HG03378 (cell line): ENCODE measurements around the gene ELF1.
"Not testable (repeated sequence)": the region's sequence is repeated elsewhere in the genome, so short reads cannot be mapped to it uniquely, and the experiment has no call there.

Experiments
- ATAC-seq: cut with Tn5 transposase; IDR thresholded peaks from one replicate; pipeline ENCODE4 v1.9.1; 2021; ENCODE audit warnings: mild to moderate bottlenecking, moderate library complexity; ENCODE audit not compliant: unreplicated experiment

The ELF1 gene

GRCh38 chr13:41042419-41042818 is 23.3 kb upstream of the ELF1 start:
- not testable (repeated sequence) for ATAC-seq

GRCh38 chr13:41040584-41041334 is 21.6 kb upstream of the ELF1 start:
- no peak for ATAC-seq

GRCh38 chr13:41039746-41040145 is 20.6 kb upstream of the ELF1 start:
- ATAC-seq: no peak

GRCh38 chr13:41036557-41036956 is 17.4 kb upstream of the ELF1 start:
- not testable (repeated sequence) for ATAC-seq

GRCh38 chr13:41034881-41035280 is 15.8 kb upstream of the ELF1 start:
- ATAC-seq: no peak

GRCh38 chr13:41034382-41034781 is 15.3 kb upstream of the ELF1 start:
- no peak for ATAC-seq

GRCh38 chr13:41032691-41033376 is 13.7 kb upstream of the ELF1 start:
- no peak for ATAC-seq

- ATAC-seq: no peak
Observed at GRCh38 chr13:41029629-41030028, 10.5 kb upstream of the ELF1 start.

- ATAC-seq: no peak
Observed at GRCh38 chr13:41028051-41028450, 8.9 kb upstream of the ELF1 start.

GRCh38 chr13:41026788-41027187 is 7.7 kb upstream of the ELF1 start:
- no peak for ATAC-seq

- no peak for ATAC-seq
Observed at GRCh38 chr13:41025518-41025917, 6.4 kb upstream of the ELF1 start.

- no peak for ATAC-seq
Observed at GRCh38 chr13:41019578-41020347, 647 bp upstream of the ELF1 start.

GRCh38 chr13:41018602-41018948 is 541 bp downstream of the ELF1 start:
- ATAC-seq: no peak

- no peak for ATAC-seq
Observed at GRCh38 chr13:41017817-41018601, 1.1 kb downstream of the ELF1 start.

- no peak for ATAC-seq
Observed at GRCh38 chr13:41017159-41017558, 2.0 kb downstream of the ELF1 start.

GRCh38 chr13:41015920-41016319 is 3.2 kb downstream of the ELF1 start:
- ATAC-seq: no peak

GRCh38 chr13:41013835-41014234 is 5.3 kb downstream of the ELF1 start:
- no peak for ATAC-seq

GRCh38 chr13:41012536-41012935 is 6.6 kb downstream of the ELF1 start:
- no peak for ATAC-seq

- ATAC-seq: no peak
Observed at GRCh38 chr13:41011382-41011956, 7.6 kb downstream of the ELF1 start.

- ATAC-seq: no peak
Observed at GRCh38 chr13:41008349-41008980, 10.7 kb downstream of the ELF1 start.
